Raji (cell line): ENCODE measurements around the gene MRPL16.

Experiments
- POLR2A ChIP-seq: IDR thresholded peaks from 2 replicates; pipeline ENCODE4 v1.6.1; 2011; ENCODE audit warnings: low read depth, low read length, control low read depth; ENCODE audit not compliant: insufficient read depth

MRPL16 gene

GRCh38 chr11:59815754-59816153 is 5.2 kb upstream of the MRPL16 start:
- TF ChIP-seq POLR2A: no peak

DNA sequence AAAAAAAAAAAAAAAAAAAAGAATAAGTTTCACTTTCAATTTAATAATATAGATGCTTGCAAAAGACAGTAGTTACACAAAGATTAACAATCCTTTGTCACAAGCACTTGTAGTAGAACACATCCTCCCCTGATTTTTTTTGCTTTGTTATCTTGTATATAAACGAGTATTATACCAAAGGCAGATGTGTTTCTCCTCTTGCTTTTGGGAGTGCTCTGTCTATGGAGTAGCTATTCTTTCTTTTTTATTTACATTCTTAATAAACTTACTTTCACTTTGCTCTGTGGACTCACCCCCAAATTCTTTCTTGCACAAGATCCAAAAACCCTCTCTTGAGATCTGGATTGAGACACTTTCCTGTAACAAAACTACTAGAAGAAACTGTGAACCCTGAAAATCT is 3.4 kb upstream of the MRPL16 start:
- TF ChIP-seq POLR2A: no peak

DNA sequence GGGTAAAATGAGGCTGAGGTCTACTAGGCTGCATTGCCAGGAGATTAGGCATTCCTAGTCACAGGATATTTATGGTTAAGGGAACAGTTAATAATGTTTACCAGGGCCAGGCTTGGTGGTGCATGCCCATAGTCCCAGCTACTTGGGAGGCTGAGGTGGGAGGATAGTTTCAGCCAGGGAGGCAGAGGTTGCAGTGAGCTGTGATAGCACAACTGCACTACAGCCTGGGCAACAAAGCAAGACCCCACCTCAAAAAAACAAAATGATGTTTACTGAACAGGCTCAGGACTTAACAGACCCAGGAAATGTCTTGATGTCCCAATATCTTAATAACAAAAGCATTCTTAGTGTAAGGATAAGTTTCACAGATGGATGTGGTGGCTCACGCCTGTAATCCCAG is 2.8 kb upstream of the MRPL16 start:
- no peak for TF ChIP-seq POLR2A

GRCh38 chr11:59812220-59812619 is 1.6 kb upstream of the MRPL16 start:
- no peak for TF ChIP-seq POLR2A

DNA sequence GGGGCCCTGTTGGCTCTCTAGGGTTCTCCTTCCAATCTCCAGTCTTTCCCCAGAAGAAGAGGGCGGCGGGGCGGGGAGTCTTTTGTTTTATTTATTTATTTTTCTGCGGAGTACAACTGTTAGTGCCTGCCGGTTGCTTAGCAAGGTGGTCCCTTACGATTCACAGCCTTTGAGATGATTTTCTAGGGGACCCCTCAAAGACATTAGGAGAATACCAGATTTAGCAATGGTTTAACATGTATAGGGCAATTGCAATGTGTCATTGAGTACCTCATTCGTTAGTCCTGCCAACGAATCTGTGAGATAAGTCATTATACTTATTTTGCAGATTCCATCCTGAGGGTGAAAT is 307 bp upstream of the MRPL16 start:
- TF ChIP-seq POLR2A: no peak

- TF ChIP-seq POLR2A: no peak
Observed at GRCh38 chr11:59807047-59807610, 3.4 kb downstream of the MRPL16 start.

- no peak for TF ChIP-seq POLR2A
Observed at GRCh38 chr11:59804061-59804460, 6.5 kb downstream of the MRPL16 start.

DNA sequence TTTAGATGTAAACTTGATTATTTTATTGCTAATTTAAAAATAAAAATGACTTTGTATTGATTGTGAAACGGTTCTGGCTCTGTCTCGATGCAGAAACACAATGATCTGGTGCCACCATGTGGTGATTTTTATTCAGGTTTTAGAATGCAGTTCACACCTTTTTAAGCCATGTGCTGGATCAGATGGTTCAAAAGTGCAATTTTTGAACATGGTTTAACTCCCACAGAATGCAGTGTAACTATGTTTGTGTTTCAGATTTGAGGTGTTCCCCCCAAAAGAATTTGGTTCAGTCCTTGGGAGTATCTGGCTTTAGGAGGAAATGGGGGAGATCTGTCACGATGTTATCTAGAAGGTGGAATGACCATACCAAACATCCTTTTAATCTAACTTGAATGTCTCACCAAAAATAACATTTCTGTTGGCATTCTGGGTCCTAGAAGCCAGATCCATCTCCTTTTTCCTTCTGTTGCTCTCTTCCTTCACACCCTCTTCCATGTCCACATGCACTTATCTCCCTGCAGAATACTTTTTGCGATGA is 7.9 kb downstream of the MRPL16 start:
- no peak for TF ChIP-seq POLR2A

DNA sequence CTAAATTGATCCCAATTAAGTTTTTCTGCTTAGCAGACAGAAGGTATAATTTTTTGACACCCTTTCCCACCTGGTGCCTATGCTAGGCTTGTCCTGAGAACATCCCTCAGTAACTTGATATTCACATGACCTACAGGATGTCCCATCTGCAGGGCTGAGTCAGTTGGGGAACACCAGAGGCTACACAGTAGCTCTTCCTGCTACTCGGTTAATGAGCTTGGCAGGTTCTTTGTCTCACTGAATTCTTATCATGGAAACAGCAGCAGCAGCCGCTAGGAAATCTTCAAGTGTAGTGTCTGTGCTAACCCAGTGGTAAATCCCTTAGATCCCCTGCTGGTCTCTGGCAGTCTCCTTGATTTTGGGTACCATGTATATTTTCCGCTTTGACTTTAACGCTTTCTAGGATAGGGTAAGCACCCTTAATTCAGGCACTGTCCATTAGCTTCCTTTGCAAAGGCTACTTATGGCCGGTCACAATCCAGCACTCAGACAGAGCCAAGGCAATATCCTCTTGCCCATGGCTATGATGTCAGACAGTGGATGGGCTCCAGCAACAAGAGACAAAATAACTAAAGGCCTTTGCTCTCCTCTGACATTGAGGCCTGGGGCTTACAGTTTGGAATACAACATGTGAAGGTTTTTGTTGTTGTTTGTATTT is 8.5 kb downstream of the MRPL16 start:
- TF ChIP-seq POLR2A: no peak

GRCh38 chr11:59801160-59801706 is 9.3 kb downstream of the MRPL16 start:
- TF ChIP-seq POLR2A: no peak

- TF ChIP-seq POLR2A: no peak
Observed at GRCh38 chr11:59800390-59801025, 10.1 kb downstream of the MRPL16 start.

- no peak for TF ChIP-seq POLR2A
Observed at GRCh38 chr11:59794417-59794816, 16.2 kb downstream of the MRPL16 start.

DNA sequence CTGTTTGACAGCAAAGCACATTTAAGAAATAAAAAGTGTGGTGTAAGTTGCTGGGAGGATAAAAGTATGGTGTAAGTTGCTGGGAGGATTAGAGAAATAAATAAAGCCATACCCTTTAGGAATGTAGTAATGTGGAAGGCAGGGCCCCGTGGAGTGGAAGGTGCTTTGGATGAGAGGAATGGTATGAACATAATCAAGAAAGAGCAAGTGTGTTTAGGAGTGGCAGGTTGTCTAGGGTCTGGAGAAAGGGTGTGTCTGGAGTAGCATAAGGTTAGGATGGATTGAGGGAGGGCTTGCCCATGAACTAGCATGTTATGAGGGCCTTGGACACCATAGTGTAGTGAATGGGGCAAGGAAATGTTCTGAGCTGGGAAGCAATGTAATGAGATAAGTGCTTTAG is 18.1 kb downstream of the MRPL16 start:
- TF ChIP-seq POLR2A: no peak

DNA sequence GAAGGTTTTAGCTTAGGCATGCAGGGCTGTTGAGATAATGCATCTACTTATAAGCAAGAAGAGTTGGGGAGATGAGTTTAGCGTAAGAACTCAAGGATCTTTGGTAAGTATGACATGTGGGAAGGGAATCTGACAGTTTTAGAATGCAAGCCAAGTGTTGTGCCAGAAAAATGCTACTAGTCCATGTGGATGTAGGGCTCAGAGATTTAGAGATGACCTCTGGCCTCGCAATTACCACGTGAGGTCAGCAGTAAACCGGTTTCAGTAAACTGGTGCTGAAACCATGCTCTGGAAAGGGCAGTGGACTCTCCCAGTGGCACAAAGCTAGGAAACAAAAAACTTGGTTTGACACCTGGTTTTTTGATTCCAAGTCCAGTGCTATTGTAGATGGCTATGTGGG is 18.9 kb downstream of the MRPL16 start:
- TF ChIP-seq POLR2A: no peak

- no peak for TF ChIP-seq POLR2A
Observed at GRCh38 chr11:59787816-59788215, 22.8 kb downstream of the MRPL16 start.

GRCh38 chr11:59787255-59787588 is 23.4 kb downstream of the MRPL16 start:
- no peak for TF ChIP-seq POLR2A
